Body of pancreas (tissue), 4 donors: ENCODE results near the gene MRTFA.

Experiments
- POLR2A ChIP-seq, 3 donors: fragments of 450-650 bp; IDR thresholded peaks; one replicate each; pipeline ENCODE4 v1.6.1; 2016; ENCODE audit warnings: antibody characterized with exemption in 3 of 3, mild to moderate bottlenecking in 2 of 3
- TF ChIP-seq, protein P1 (sequence below), 7 experiments: fragments of 450-650 bp in 4 of 7; fragments of 200-600 bp in 3 of 7; sonication (generic) in 3 of 7; IDR thresholded peaks; one replicate each; pipeline ENCODE4 v1.5.1; 2016 to 2019; ENCODE audit warnings: antibody characterized with exemption in 7 of 7

DNA sequence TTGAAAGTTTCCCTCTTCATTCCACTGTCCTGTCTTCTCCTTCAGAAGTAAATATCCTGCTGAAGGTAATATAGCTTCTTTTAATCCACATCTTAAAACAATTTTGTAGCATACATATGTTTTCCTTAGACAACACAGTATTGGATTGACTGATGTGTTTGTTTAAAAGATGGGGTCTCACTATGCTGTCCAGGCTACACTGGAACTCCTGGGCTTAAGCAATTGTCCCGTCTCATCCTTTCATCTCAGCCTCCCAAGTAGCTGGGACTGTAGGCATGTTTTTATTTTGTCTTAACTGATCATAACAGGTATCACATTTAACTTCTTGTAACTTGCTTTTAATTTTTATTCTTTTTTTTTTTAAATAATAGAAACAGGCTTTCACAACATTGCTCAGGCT, 55.9 kb downstream of the MRTFA start:
- TF ChIP-seq POLR2A (IDR thresholded peaks at IDR 0.05): no peak
- TF ChIP-seq, protein P1, sequence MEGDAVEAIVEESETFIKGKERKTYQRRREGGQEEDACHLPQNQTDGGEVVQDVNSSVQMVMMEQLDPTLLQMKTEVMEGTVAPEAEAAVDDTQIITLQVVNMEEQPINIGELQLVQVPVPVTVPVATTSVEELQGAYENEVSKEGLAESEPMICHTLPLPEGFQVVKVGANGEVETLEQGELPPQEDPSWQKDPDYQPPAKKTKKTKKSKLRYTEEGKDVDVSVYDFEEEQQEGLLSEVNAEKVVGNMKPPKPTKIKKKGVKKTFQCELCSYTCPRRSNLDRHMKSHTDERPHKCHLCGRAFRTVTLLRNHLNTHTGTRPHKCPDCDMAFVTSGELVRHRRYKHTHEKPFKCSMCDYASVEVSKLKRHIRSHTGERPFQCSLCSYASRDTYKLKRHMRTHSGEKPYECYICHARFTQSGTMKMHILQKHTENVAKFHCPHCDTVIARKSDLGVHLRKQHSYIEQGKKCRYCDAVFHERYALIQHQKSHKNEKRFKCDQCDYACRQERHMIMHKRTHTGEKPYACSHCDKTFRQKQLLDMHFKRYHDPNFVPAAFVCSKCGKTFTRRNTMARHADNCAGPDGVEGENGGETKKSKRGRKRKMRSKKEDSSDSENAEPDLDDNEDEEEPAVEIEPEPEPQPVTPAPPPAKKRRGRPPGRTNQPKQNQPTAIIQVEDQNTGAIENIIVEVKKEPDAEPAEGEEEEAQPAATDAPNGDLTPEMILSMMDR (IDR thresholded peaks at IDR 0.05): no peak
